Neural cell (in vitro differentiated cells): ENCODE data around the gene EFCC1. TPM values are rescaled to one million over a fixed set of nuclear protein-coding genes. Genes with fewer than 3 reads are reported as not detected.

Experiments used
- H2AFZ ChIP-seq: fragments of 200-600, 300-800 bp; sonication (generic), shearing (Covaris generic); 2 replicates; pipeline ENCODE4 v1.6.0; 2014; ENCODE audit warnings: low read depth, mild to moderate bottlenecking, antibody characterized with exemption, low read length, moderate library complexity
- H3F3A ChIP-seq: fragments of 200-600 bp; shearing (Covaris generic); 2 replicates; pipeline ENCODE4 v1.6.1; 2016; ENCODE audit warnings: mild to moderate bottlenecking, moderate library complexity, mixed read lengths, antibody characterized with exemption, low read length; ENCODE audit not compliant: insufficient read depth, poor library complexity, severe bottlenecking
- H3K27ac ChIP-seq: fragments of 200-600, 300-800 bp; sonication (generic), shearing (Covaris generic); 2 replicates; pipeline ENCODE4 v1.5.1; 2014; ENCODE audit warnings: mild to moderate bottlenecking, low read length, moderate library complexity
- H3K27me3 ChIP-seq: fragments of 300-800, 200-600 bp; sonication (generic), shearing (Covaris generic); 2 replicates; pipeline ENCODE4 v1.6.0; 2014; ENCODE audit warnings: mild to moderate bottlenecking, low read depth, low read length, moderate library complexity; ENCODE audit not compliant: insufficient read depth
- H3K36me3 ChIP-seq: fragments of 300-800, 200-600 bp; sonication (generic), shearing (Covaris generic); 2 replicates; pipeline ENCODE4 v1.5.1; 2014; ENCODE audit warnings: mild to moderate bottlenecking, antibody characterized with exemption, low read length, moderate library complexity; ENCODE audit not compliant: insufficient read depth
- H3K4me2 ChIP-seq: fragments of 300-800, 200-600 bp; sonication (generic), shearing (Covaris generic); 2 replicates; pipeline ENCODE4 v1.6.0; 2014; ENCODE audit warnings: mild to moderate bottlenecking, low read length
- H3K4me3 ChIP-seq: fragments of 300-800, 200-600 bp; sonication (generic), shearing (Covaris generic); 2 replicates; pipeline ENCODE4 v1.5.1; 2014; ENCODE audit warnings: mild to moderate bottlenecking, low read length, moderate library complexity
- H3K79me2 ChIP-seq: fragments of 200-600 bp; shearing (Covaris generic); replicated peaks from 2 replicates; pipeline ENCODE4 v1.6.0; 2014; ENCODE audit warnings: mild to moderate bottlenecking, low read length, moderate library complexity; ENCODE audit not compliant: insufficient read depth
- H3K9ac ChIP-seq: fragments of 300-800, 200-600 bp; sonication (generic), shearing (Covaris generic); 2 replicates; pipeline ENCODE4 v1.6.1; 2016; ENCODE audit warnings: mild to moderate bottlenecking, low read length, mixed read lengths
- H3K9me2 ChIP-seq: fragments of 200-600 bp; shearing (Covaris generic); 2 replicates; pipeline ENCODE4 v1.6.1; 2016; ENCODE audit warnings: mild to moderate bottlenecking, low read length, mixed read lengths; ENCODE audit not compliant: insufficient read depth
- H3K9me3 ChIP-seq: fragments of 200-600, 300-800 bp; sonication (generic), shearing (Covaris generic); 2 replicates; pipeline ENCODE4 v1.6.1; 2016; ENCODE audit warnings: mild to moderate bottlenecking, mixed run types, low read length, moderate library complexity, mixed read lengths
- H4K20me1 ChIP-seq: fragments of 200-600 bp; shearing (Covaris generic); 2 replicates; pipeline ENCODE4 v1.6.1; 2016; ENCODE audit warnings: mild to moderate bottlenecking, mixed run types; ENCODE audit not compliant: insufficient read depth
- EP300 ChIP-seq: fragments of 450-650 bp; conservative IDR thresholded peaks from 2 replicates; pipeline ENCODE4 v1.6.1; 2014; ENCODE audit warnings: antibody characterized with exemption, mild to moderate bottlenecking, moderate library complexity; ENCODE audit not compliant: poor library complexity, severe bottlenecking
- EZH2 ChIP-seq: fragments of 200-600, 300-800 bp; shearing (Covaris generic), sonication (generic); IDR thresholded peaks from 2 replicates; pipeline ENCODE4 v1.6.1; 2014; ENCODE audit warnings: antibody characterized with exemption, low read length, borderline replicate concordance, mild to moderate bottlenecking; ENCODE audit not compliant: insufficient read depth, poor library complexity, severe bottlenecking
- MXI1 ChIP-seq: fragments of 450-650 bp; conservative IDR thresholded peaks from 2 replicates; pipeline ENCODE4 v1.6.1; 2014; ENCODE audit warnings: antibody characterized with exemption, mild to moderate bottlenecking; ENCODE audit not compliant: poor library complexity, severe bottlenecking
- POLR2AphosphoS5 ChIP-seq: IDR thresholded peaks from 2 replicates; pipeline ENCODE4 v1.6.1; 2012
- RAD21 ChIP-seq: fragments of 450-650 bp; conservative IDR thresholded peaks from 2 replicates; pipeline ENCODE4 v1.6.1; 2014; ENCODE audit warnings: antibody characterized with exemption, mild to moderate bottlenecking, moderate library complexity
- REST ChIP-seq: IDR thresholded peaks from 2 replicates; pipeline ENCODE4 v1.6.1; 2012; ENCODE audit warnings: borderline replicate concordance
- SMC3 ChIP-seq: fragments of 450-650 bp; conservative IDR thresholded peaks from 2 replicates; pipeline ENCODE4 v1.6.1; 2014; ENCODE audit warnings: antibody characterized with exemption, mild to moderate bottlenecking, moderate library complexity; ENCODE audit not compliant: poor library complexity
- TAF1 ChIP-seq: IDR thresholded peaks from 2 replicates; pipeline ENCODE4 v1.6.1; 2012; ENCODE audit warnings: low read depth
- polyA plus RNA-seq: library from polyadenylated mRNA; depleted of rRNA; stranded (reverse); fragments of >200 nt; gene quantifications from 2 replicates; pipeline ENCODE4 v1.2.3, GENCODE V29; 2014
- TF ChIP-seq, protein P1 (sequence below): fragments of 450-650 bp; IDR thresholded peaks from 2 replicates; pipeline ENCODE4 v1.5.1; 2014; ENCODE audit warnings: antibody characterized with exemption, mild to moderate bottlenecking, moderate library complexity; ENCODE audit not compliant: poor library complexity, severe bottlenecking

Gene EFCC1
- polyA plus RNA-seq, 1 donor from 2014 or later, result not detected

DNA sequence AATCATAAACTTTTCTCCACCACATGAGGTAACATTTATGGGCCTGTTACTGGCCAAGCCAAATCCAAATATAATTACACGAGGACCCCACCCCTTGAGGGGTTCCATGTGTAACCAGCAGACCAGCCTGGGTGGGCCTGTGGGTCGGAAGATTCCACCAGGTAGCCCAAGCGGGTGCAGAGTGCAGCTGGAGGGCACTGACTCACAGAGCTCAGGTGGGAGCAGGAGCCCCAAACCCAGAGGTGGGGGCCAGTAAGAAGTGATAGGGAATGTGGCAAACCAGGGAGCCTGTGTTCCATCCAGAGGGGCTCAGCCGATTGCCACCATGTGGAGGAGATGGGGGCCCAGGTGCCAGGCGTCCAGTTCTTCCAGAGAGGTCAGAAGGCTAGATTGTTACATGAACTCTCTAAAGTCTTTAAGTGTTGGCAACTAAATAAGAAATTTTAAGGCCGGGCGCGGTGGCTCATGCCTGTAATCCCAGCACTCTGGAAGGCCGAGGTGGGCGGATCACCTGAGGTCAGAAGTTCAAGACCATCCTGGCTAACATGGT, 62.1 kb downstream of the EFCC1 start:
- H3K9me3 ChIP-seq, result no peaks in the 10 kb centered on the region
- H3K79me2 ChIP-seq, result no peaks in the 10 kb centered on the region
- no peak overlapping the region for H3K4me3 ChIP-seq
- H3K4me2 ChIP-seq, result no peak overlapping the region
- no peaks in the 10 kb centered on the region for H3K27me3 ChIP-seq
- H3F3A ChIP-seq, result no peaks in the 10 kb centered on the region
- no peak overlapping the region for H3K9ac ChIP-seq
- H3K9me2 ChIP-seq, result no peaks in the 10 kb centered on the region
- H3K27ac ChIP-seq, result no peak overlapping the region
- H3K36me3 ChIP-seq, result no peaks in the 10 kb centered on the region
- no peaks in the 10 kb centered on the region for H4K20me1 ChIP-seq
- TF ChIP-seq REST (no peak), POLR2AphosphoS5 (no peak)
- TF ChIP-seq, protein P1, sequence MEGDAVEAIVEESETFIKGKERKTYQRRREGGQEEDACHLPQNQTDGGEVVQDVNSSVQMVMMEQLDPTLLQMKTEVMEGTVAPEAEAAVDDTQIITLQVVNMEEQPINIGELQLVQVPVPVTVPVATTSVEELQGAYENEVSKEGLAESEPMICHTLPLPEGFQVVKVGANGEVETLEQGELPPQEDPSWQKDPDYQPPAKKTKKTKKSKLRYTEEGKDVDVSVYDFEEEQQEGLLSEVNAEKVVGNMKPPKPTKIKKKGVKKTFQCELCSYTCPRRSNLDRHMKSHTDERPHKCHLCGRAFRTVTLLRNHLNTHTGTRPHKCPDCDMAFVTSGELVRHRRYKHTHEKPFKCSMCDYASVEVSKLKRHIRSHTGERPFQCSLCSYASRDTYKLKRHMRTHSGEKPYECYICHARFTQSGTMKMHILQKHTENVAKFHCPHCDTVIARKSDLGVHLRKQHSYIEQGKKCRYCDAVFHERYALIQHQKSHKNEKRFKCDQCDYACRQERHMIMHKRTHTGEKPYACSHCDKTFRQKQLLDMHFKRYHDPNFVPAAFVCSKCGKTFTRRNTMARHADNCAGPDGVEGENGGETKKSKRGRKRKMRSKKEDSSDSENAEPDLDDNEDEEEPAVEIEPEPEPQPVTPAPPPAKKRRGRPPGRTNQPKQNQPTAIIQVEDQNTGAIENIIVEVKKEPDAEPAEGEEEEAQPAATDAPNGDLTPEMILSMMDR, result no peak
- H2AFZ ChIP-seq, result no peak overlapping the region

DNA sequence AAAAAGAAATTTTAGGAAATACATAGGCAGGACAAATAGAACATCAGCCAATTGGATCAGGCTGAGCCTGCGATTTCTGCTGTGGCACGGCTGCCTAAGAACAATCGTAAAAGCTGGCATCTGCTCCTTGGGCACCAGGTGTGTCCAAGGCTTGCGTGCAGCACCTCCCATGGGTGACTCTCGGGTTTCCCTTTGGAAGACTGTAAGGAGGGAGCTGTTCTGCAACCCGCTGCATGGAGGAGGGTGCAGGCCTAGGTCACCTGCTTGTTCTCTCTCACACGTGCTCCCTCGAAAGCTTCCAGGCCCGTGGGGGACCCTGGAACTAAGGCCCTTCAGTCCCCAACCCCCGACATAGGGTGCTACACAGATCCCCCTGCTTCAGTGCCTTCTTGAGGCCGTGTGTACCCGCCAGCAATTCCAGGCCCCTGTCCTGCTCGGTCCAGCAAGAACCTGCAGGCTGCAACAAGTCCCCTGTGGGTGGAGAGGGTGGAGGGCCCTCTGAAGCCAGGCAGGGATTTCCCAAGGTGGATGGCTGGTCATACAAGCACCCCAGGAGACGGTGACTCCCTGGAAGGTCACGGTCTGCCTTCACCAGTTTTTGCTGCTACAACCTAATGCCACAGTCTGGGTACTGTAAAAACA, 62.9 kb downstream of the EFCC1 start:
- Histone ChIP-seq H3K9me3 (no peaks in the 10 kb centered on the region), H3K9ac (no peak overlapping the region), H3F3A (no peaks in the 10 kb centered on the region), H4K20me1 (no peaks in the 10 kb centered on the region), H3K36me3 (no peaks in the 10 kb centered on the region), H3K9me2 (no peaks in the 10 kb centered on the region), H2AFZ (no peak overlapping the region), H3K79me2 (no peaks in the 10 kb centered on the region), H3K4me2 (no peak overlapping the region), H3K27me3 (no peaks in the 10 kb centered on the region), H3K4me3 (no peak overlapping the region), H3K27ac (no peak overlapping the region)
- no peak for TF ChIP-seq EZH2
- TF ChIP-seq POLR2AphosphoS5, result no peak
- TF ChIP-seq SMC3, result no peak
- TF ChIP-seq, protein P1, result no peak
- no peak for TF ChIP-seq TAF1
- no peak for TF ChIP-seq REST
- TF ChIP-seq EP300, result no peak
- no peak for TF ChIP-seq MXI1
- TF ChIP-seq RAD21, result no peak
